SHP77 (cell line): Measurements from ENCODE around the gene DCP1B.

Source experiments
- DNase-seq, 2 experiments: peaks; one replicate each; lab custom pipeline; 2025; lab: John Stamatoyannopoulos, UW

DCP1B gene

GRCh38 chr12:1934831-1935230 lies 69.4 kb downstream of the DCP1B start:
- no peak for DNase-seq

DNA sequence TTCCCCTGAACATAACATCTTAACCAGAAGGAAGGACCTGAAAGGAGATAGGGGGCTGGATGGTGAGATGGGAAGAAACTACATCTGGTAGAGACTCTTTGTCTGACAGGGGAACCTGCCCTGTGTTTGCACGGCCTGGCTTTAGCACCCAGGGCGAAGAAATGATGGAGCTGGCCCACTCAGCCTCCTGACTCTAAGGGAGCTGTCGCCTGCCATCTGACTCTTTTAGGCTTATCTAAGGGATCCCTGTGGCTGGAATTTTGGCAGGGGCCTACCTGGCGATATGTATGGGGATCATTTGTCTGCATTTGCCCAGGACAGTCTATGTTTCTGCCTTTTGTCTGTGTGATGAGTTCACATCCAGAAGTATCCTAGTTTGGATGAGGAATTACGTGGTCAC lies 70.2 kb downstream of the DCP1B start:
- no peak for DNase-seq

- no peak for DNase-seq
Observed at GRCh38 chr12:1933342-1934051, 70.8 kb downstream of the DCP1B start.

DNA sequence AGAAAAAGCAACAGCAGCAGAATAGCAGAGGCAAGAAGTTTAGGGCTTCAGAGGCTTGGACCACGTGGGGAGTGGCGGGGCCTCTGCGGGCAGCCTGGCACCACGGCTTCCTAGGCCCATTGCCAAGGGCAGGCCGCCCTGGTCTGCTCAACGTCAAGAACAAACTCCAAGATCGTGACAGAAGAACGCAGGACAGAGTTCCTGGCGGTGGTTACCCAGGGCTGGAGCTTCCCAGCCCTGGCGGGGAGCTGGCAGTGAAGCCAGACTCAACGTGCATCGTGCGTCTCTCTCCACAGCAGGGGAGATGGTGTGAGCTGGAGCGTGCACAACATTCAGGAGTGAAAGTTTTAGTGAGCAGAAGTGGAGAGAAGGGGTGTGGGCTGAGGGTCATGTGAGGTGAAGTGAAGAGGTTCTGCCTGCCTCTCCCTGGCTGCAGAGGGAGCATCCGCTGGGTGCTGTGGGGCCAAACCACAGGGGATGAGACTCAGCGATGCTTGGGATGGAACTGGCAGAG lies 71.9 kb downstream of the DCP1B start:
- no peak for DNase-seq

DNA sequence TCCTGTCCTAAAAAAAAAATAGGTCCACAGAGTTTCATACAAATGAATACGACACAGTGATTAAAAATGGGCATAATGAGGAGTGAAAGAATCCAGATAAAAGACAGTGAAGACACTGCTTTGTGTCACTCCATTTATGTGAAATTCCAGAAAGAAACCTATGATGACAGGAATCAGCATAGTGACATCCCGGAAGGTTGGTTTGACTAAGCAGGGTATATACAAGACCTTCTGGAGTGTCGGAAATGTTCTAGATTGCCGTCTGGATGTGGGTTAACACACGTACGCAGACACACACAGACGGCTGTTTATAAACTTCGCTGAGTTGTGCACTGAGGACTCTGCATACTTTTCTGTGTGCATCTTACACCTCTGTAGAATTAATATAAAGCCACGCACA lies 72.6 kb downstream of the DCP1B start:
- no peak for DNase-seq

- DNase-seq: no peak
Observed at GRCh38 chr12:1930803-1931597, 73.3 kb downstream of the DCP1B start.

GRCh38 chr12:1929985-1930802 lies 74.1 kb downstream of the DCP1B start:
- no peak for DNase-seq

DNA sequence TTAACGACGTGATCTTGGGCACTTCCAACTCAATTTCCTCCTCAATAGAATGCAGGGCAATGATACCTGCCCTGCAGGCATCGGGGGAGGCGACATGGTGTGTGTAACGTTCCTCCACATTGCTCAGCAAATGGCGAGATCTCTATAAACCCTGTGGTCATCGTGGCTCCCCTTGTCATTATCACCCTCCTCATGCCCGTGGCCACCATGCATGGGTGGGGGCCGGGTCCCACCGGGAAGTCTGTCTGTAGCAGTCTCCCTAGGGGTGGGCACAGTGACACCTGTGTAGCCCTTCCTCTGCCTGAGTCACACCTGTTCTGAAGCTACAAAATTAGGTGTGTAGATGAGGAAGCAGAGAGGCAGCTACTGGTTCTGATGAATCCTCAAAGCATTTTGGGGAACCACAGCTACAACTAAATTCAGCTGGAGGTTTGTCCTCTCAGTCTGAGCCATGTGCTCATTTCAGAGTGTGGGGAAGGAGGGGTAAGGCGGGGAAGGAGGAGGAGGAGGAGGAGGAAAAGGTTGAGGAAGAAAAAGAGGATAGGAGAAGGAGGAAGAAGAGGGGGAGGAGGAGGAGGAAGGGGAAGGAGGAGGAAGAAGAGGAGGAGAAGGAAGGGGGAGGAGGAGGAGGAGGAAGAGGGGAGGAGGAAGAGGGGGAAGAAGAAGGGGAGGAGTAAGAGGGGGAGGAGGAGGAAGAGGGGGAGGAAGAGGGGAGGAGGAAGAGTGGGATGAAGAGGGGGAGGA lies 74.8 kb downstream of the DCP1B start:
- no peak for DNase-seq

DNA sequence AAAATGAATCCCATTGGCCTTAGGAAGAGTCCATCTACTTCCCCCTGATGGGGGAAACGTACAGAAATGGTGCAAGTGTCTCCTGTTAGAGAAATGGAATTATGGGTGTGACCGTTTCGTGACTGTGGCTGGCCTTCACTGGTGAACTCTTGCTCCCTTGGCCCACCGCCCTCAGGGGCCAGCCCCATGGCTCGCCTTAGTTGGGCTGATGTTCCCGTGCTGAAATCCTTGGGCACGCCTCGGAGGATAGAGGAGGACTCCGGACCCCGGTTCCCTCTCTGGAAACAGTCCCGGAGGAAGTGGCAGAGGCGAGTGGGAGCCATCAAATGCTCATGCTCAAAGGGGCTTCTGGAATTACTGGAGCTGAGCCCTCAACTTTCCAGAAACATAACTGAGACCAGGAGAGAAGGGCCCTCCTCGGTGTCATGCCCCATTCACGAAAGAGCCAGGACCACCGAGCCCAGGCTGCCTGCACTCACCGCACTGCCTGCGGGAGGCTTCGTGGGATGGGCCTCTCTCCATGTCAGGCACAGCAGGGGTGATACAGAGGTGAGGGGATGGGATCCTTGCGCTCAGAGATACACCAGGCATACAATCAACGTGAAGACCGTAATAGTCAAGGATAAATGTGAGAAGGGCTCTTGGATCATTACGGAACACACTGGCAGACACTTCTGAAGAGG lies 75.7 kb downstream of the DCP1B start:
- DNase-seq: no peak

DNA sequence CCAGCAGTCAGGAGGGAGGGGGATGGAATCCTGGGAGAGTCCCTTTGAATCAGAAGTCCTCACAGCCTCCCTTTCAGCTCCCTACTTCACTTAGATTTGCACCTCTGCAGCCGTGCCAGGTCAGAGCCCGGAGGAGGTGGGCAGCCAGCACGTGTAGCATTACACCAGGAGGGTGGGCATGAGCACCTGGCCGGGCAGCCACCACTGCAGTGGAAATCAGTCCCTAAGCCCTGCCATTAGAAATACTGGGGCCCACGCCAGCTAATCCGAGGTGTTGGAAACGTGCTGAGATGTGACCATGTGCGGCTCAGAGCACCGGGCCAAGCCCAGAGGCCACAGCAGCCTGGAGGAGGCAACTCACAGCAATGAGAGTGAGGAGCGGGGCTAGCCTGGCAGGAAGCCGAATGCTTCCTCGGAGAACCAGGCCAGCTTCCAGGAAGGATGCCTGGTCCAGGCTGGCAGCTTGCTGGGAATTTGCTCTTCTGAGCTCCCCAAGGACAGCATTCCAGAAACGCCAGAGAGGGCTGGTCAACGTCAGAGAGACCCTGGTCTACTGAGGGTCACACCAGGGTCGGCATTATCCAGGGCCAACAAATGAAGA lies 76.4 kb downstream of the DCP1B start:
- DNase-seq: no peak

DNA sequence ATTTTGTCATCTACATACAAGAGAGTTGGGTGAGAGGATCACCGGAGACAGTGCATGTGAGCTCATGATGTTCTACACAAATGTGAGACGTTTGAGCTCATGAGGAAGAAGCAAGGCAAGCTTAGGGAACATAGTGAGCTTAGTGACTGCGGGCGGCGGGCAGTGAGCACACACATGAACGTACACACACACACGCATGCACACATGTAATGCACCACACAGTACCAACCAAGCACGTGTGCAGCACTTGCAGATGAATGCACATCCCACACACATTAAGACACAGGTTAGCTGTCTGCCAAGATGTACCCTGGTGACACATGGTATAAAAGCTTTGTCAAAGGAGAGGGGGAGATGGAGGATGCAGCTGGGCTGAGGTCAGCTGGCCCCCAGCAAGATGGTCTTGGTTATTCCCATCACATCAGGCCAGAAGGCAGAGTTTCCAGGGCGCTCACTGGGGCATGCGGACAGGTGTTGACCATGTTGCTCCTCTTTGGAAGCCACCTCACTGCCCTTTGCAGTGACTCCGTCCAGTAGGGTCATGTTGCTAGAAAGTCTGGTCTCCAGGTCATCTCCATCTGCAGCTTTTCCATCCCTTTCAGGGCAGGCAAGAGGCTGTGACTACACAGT lies 77.1 kb downstream of the DCP1B start:
- DNase-seq: no peak

DNA sequence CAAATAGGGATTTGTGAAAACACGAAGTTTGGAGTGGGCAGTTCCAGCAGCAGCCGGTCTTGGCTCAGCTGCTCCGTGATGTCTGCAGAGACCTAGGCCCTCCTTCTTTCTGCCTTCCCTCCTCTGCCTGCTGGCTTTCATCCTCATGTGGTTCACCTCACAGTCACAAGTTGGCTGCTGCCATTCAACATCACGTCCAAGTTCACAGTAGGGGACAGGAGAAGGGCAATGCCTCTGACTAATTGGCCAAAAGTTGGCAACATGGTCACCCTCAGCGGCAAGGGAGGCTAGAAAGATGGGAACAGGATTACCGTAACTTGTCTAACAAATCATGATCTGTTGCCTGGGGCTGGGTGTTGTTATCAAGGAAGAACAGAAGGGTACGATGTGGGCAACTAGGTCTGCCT lies 78.0 kb downstream of the DCP1B start:
- DNase-seq: no peak

DNA sequence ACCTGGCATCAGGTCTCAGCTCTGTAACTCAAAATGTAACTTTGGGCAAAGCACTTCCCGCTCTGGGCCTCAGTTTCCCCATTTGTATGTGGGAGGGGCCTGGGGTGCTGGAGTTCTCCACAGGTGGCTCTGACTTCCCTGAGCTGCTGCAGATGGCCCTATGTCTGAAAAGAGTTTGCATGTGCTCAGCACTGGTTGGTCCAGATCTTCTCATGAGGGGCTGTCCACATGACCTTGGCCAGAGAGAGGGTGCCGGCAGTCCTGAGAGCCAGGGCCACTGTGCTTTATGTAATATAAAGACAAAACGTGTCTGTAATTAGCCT lies 78.6 kb downstream of the DCP1B start:
- no peak for DNase-seq

DNA sequence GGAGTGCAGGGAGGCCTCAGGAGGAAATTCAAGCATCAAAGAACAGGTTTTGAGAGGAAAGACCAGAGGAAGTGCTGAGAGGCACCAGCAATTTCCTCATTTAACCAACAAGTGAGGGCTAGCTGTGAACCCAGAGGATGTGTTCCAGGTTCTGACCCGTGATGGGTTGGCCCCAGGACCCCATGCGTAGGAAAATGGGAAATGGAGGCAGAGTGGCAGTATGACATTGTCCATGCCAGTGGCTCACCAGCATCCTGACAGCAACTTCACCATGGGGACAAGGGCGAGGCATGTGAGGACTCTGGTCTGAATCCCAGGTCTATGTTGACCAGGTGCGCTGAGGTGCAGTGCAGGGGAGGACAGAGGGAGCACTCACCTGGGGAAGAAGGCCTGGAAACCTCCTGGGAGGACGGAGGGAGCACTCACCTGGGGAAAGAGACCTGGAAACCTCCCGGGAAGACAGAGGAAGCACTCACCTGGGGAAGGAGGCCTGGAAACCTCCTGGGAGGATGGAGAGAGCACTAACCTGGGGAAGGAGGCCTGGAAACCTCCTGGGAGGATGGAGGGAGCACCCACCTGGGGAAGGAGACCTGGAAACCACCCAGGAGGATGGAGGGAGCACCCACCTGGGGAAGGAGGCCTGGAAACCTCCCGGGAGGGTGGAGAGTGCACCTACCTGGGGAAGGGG lies 79.1 kb downstream of the DCP1B start:
- no peak for DNase-seq

DNA sequence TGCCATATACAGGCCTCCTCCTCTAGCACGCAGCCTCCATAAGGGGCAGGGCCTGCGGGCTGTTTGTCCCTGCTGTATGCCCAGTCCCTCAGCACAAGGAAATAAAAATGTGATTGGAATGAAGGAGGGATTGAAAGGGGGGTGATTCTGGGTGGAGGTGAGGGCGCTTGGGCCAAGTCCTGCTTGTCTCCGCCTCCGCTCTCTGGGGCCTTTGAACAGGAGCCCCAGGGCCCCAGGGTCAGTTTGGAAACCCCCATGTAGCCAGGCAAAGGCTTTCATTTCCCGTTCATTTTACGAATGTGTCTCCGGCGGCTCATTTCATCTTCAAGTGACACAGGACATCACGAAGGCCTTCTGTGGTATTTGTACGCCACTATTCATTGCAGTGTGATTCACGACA lies 81.3 kb downstream of the DCP1B start:
- DNase-seq: no peak

DNA sequence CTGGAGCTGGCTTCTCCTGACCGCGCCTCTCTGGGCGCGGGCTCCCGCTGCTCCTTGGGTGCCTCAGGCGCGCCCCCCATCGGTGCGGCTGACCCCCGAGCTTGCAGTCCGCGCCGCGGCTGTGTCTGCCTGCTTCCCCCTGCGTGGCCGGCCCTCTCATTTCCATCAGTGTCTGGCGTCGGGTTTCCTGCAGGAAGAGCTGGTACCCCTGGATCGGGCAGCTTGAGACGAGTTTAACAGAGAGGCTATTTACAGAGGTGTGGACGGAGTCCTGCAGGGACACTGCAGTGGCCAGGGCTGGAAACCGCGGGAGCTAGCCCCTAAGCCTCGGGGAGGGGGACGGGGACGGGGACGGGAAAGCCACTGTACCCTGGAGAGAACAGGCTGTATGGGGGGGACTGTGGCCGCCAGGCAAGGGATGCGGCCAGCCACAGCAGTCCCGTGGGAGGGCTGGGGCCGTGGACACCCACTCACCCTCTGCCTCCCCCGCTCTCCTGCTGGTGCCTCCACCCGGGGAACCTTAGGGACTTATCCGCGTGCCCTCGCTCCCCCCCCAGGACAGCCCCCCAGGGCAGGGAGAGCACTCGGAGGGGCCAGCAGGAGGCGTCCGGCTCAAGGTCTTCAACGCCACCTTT lies 82.1 kb downstream of the DCP1B start:
- no peak for DNase-seq

DNA sequence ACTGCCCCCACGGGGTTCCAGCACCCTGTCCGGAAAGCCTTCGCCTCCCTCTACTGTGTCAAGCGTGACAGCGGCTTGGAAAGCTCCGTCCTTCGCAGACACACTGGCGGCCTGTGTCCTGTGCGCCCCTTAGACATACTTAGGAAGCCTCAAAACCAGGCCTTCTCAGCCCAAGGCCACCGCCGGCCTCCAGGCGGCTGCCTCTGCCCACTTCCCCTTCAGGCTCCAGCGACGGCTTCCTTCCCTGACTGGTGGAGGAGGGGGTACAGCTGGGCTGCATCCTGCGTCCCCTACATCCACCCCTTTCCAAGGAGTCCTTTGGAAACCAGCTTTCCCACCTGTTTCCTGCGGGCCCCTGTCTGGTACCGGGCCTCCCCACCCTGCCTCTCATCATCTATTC lies 83.3 kb downstream of the DCP1B start:
- no peak for DNase-seq

- no peak for DNase-seq
Observed at GRCh38 chr12:1920436-1920835, 83.8 kb downstream of the DCP1B start.

GRCh38 chr12:1919763-1920162 lies 84.5 kb downstream of the DCP1B start:
- DNase-seq: no peak
